Esophagus muscularis mucosa (tissue), 4 donors: ENCODE results near the gene SFSWAP. TPM values are rescaled to one million over a fixed set of nuclear protein-coding genes. Genes with fewer than 3 reads are reported as not detected.
"Not testable (repeated sequence)": the region's sequence is repeated elsewhere in the genome, so short reads cannot be mapped to it uniquely, and the experiment has no call there.

Experiments
- DNase-seq: peaks from one replicate; pipeline ENCODE4 v3.0.0-alpha.2; 2017; ENCODE audit errors: extremely low spot score
- H3K27ac ChIP-seq, 4 donors: fragments of 200-600 bp; sonication (generic); replicated peaks in 1 of 4; 1 replicate in 3 of 4; 2 replicates in 1 of 4; pipeline ENCODE4 v1.5.1; 2016 to 2019; ENCODE audit warnings: mild to moderate bottlenecking in 1 of 4
- H3K27me3 ChIP-seq, 4 donors: fragments of 200-600 bp; sonication (generic); one replicate each; pipeline versions ENCODE4 v1.5.1 to v1.6.0; 2016 to 2019
- H3K36me3 ChIP-seq, 4 donors: fragments of 200-600 bp; sonication (generic); one replicate each; pipeline ENCODE4 v1.5.1; 2016 to 2019
- H3K4me1 ChIP-seq, 4 donors: fragments of 200-600 bp; sonication (generic); one replicate each; pipeline ENCODE4 v1.5.1; 2016 to 2019
- H3K4me3 ChIP-seq, 4 donors: fragments of 200-600 bp; sonication (generic); 1 replicate in 2 of 4; 2 replicates in 2 of 4; pipeline ENCODE4 v1.5.1; 2016 to 2019; ENCODE audit warnings: mild to moderate bottlenecking in 4 of 4, moderate library complexity in 1 of 4
- H3K9me3 ChIP-seq, 4 donors: fragments of 200-600 bp; sonication (generic); 1 replicate in 3 of 4; 2 replicates in 1 of 4; pipeline ENCODE4 v1.5.1; 2016 to 2019
- CTCF ChIP-seq, 3 experiments: fragments of 200-600 bp in 2 of 3; fragments of 450-650 bp in 1 of 3; sonication (generic) in 2 of 3; IDR thresholded peaks; one replicate each; pipeline ENCODE4 v1.5.1; 2017 to 2019; ENCODE audit warnings: antibody characterized with exemption in 3 of 3, mild to moderate bottlenecking in 2 of 3, moderate library complexity in 1 of 3
- EP300 ChIP-seq: sonication (generic); formaldehyde crosslinking; IDR thresholded peaks from one replicate; pipeline ENCODE4 v1.6.1; 2017; ENCODE audit warnings: antibody characterized with exemption
- POLR2A ChIP-seq: fragments of 450-650 bp; IDR thresholded peaks from one replicate; pipeline ENCODE4 v1.6.1; 2017; ENCODE audit warnings: antibody characterized with exemption, moderate library complexity, mild to moderate bottlenecking, low read depth
- POLR2AphosphoS5 ChIP-seq, 2 donors: sonication (generic); formaldehyde crosslinking; IDR thresholded peaks; one replicate each; pipeline ENCODE4 v1.6.1; 2017; ENCODE audit warnings: antibody characterized with exemption in 2 of 2
- WGBS: methylation state at CpG from one replicate; pipeline ENCODE4 v1.1.5; 2018; 5-methylcytosine and 5-hydroxymethylcytosine counted together
- intact Hi-C: fragments of 100-400 bp; cut with DNase I; formaldehyde crosslinking; loops from one replicate; pipeline ENCODE4 v1.15.1; 2023
- total RNA-seq, 4 donors: library from RNA; depleted of rRNA; stranded (reverse); fragments of >200 nt; gene quantifications; one replicate each; pipeline versions ENCODE4 v1.1.0 to v1.2.1, GENCODE V29; 2016

Gene SFSWAP
- total RNA-seq, 4 donors from 2014 or later, result 21.7 to 28.2 (median 25.0) TPM

DNA sequence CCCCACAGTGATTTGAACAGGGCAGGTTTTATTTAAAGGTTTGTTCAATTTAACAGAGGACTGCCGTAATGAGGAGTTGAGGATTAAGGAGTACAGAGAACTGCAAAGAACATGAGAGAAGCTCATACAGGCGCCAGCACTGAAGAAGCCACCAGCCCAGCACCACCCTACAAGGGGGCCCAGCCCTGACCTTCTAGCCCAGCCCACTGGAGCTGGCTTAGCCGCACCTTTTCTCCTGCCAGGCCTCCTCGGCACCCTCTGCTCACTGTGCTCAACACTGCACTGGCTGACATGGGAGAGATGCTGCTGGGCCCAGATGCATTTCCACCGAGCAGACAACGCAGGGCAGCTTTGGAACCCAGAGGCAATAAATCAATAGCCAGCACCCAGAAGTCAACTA is 36.5 kb upstream of the SFSWAP start:
- Histone ChIP-seq H3K4me3 (no peak overlapping the region), H3K9me3 (peaks cover 0 to 14% (median 4%) of the 10 kb centered on the region in 4 donors), H3K27me3 (peaks cover 0 to 65% (median 2%) of the 10 kb centered on the region in 4 donors), H3K27ac (no peak overlapping the region), H3K4me1 (no peaks in the 10 kb centered on the region), H3K36me3 (no peaks in the 10 kb centered on the region)
- WGBS, result 83% methylated on average over 3 of the region's 6 CpGs
- TF ChIP-seq CTCF (IDR thresholded peaks at IDR 0.05), result no peak
- TF ChIP-seq POLR2AphosphoS5 (IDR thresholded peaks at IDR 0.05), result no peak
- TF ChIP-seq EP300, result no peak
- no peak for TF ChIP-seq POLR2A
- no peak for DNase-seq
- intact Hi-C loops, result no loop called here

DNA sequence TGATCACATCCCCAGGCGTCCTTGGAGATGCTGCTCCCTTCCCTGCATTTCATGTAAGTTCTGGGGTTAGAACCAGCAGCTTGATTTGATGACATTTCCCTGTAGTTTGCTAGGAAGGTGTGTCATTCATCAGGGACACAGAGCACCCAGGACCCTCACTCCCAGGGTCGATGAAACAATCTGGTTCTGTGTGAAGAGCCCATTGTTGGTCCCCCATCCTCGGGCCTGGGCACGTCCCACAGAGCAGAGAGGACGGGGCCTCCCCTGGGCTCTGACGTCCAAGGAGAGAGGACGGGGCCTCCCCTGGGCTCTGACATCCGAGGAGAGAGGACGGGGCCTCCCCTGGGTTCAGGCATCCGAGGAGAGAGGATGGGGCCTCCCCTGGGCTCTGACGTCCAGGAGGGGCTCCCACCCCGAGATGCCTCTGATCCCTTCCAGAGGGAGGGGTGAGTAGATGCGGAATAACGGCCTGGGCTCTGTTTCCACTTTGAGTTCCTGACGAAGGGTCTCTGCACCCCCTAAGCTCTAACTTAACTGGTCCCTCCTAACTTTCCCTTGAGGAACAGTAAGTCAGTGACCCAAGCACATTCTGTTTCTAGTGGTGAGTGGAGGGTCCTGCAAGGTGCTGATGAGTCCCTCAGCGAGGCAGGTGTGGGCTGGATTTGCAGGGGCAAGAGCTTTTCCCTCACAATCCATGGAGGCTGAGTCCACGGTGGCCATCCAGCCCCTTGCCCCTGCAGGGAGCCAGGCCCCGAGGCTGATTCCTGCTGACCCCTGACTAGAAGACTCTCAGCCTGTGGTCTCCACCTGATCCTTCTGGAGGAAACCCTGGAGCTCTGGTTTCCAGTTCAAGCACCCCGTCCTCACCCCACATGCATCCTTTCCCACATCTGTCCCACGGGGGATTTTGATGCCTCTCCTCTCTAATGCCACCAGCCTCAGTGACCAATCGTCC is 35.5 kb upstream of the SFSWAP start:
- intact Hi-C loops, result no loop called here
- no peak overlapping the region for H3K27ac ChIP-seq
- TF ChIP-seq POLR2AphosphoS5 (IDR thresholded peaks at IDR 0.05), result no peak
- no peak for TF ChIP-seq EP300
- no peak for TF ChIP-seq CTCF (IDR thresholded peaks at IDR 0.05)
- peaks cover 0 to 14% (median 4%) of the 10 kb centered on the region in 4 donors for H3K9me3 ChIP-seq
- no peak overlapping the region for H3K4me3 ChIP-seq
- DNase-seq, result no peak
- no peaks in the 10 kb centered on the region for H3K36me3 ChIP-seq
- no peaks in the 10 kb centered on the region for H3K4me1 ChIP-seq
- peaks cover 0 to 61% (median 2%) of the 10 kb centered on the region in 4 donors for H3K27me3 ChIP-seq
- 85% methylated on average over 14 of the region's 21 CpGs for WGBS

DNA sequence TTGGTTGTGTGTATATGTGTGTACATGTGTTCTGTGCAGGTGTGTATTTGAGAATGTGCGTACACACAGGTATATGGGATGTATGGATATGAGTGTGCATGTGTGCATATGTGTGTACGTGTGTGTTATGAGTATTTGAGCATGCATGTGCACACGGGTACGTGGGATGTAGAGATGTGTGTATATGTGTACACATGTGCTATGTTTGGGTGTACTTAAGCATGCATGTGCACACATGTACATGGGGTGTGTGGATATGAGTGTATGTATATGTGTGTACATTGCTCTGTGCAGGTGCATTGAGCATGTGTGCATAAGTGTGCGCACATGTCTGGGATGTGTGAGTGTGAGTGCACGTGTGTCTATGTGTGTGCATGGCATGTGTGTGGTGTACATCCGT is 34.3 kb upstream of the SFSWAP start:
- no peak for DNase-seq
- intact Hi-C loops, result no loop called here
- no peak overlapping the region for H3K4me3 ChIP-seq
- no peaks in the 10 kb centered on the region for H3K4me1 ChIP-seq
- no peak overlapping the region for H3K27ac ChIP-seq
- peaks cover 0 to 14% (median 4%) of the 10 kb centered on the region in 4 donors for H3K9me3 ChIP-seq
- no peak for TF ChIP-seq POLR2AphosphoS5 (IDR thresholded peaks at IDR 0.05)
- WGBS, result 86% methylated on average over 7 of the region's 7 CpGs
- peaks cover 0 to 52% (median 2%) of the 10 kb centered on the region in 4 donors for H3K27me3 ChIP-seq
- H3K36me3 ChIP-seq, result no peaks in the 10 kb centered on the region

DNA sequence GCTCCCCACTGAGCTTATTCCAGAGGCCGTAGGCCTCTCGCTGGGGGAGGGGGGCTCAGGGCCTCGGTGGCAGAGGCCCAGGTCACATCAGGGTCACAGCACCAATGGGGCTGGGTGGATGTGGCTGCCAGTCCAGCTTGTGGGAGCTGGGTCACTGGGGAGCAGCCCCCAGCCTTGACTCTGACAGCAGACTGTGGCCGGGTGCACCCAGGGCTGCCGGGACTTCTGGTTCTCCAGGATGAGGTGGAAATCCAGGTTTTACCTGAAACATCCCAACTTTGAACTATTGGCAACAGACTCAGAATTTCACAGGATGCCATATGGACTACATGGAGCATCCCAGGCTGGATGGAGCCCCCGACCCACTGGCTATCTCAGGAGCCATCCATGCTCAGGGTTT is 33.8 kb upstream of the SFSWAP start:
- intact Hi-C loops, H3K36me3 ChIP-seq, H3K27ac ChIP-seq, DNase-seq, H3K4me1 ChIP-seq, H3K4me3 ChIP-seq: not testable (repeated sequence)
- peaks cover 0 to 52% (median 2%) of the 10 kb centered on the region in 4 donors for H3K27me3 ChIP-seq
- 62% methylated on average over 5 of the region's 6 CpGs for WGBS
- H3K9me3 ChIP-seq, result peaks cover 0 to 14% (median 4%) of the 10 kb centered on the region in 4 donors

DNA sequence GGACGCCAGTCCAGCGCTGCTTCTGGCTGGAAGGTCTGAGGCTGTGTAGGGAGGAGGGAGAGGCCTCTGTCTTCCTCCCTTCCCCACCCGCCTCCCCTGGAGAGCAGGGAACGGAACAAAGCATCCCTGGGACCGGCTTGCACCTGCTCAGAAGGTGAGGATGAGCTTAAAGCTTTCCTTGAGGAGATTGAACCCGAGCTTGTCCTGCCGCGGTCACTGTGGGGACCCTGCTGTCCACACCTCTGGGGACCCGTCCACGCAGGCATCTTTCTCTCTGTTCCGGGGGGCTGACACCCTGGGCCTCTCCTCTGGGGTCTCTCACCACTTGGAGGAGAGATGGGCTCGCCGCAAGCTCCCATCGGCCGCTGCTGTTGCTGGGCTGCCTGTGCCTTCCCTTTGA is 33.2 kb upstream of the SFSWAP start:
- Histone ChIP-seq H3K27me3 (peaks cover 0 to 52% (median 5%) of the 10 kb centered on the region in 4 donors), H3K4me3 (no peak overlapping the region), H3K27ac (no peak overlapping the region), H3K4me1 (no peaks in the 10 kb centered on the region), H3K9me3 (peaks cover 0 to 14% (median 4%) of the 10 kb centered on the region in 4 donors), H3K36me3 (no peaks in the 10 kb centered on the region)
- intact Hi-C loops, result no loop called here
- TF ChIP-seq EP300 (no peak), POLR2AphosphoS5 (IDR thresholded peaks at IDR 0.05) (no peak), POLR2A (no peak), CTCF (IDR thresholded peaks at IDR 0.05) (no peak)
- 91% methylated on average over 13 of the region's 15 CpGs for WGBS
- DNase-seq, result no peak

- H3K36me3 ChIP-seq, H3K4me1 ChIP-seq, DNase-seq, intact Hi-C loops, H3K27ac ChIP-seq, H3K4me3 ChIP-seq: not testable (repeated sequence)
- Histone ChIP-seq H3K9me3 (peaks cover 0 to 14% (median 4%) of the 10 kb centered on the region in 4 donors), H3K27me3 (peaks cover 0 to 52% (median 5%) of the 10 kb centered on the region in 4 donors)
- WGBS, result 85% methylated on average over 10 of the region's 29 CpGs
Measured at GRCh38 chr12:131678389-131679181, 32.3 kb upstream of the SFSWAP start.

- Histone ChIP-seq H3K27me3 (peaks cover 0 to 57% (median 5%) of the 10 kb centered on the region in 4 donors), H3K9me3 (peaks cover 0 to 13% (median 3%) of the 10 kb centered on the region in 4 donors)
- H3K36me3 ChIP-seq, H3K4me3 ChIP-seq, DNase-seq, H3K4me1 ChIP-seq, intact Hi-C loops, H3K27ac ChIP-seq: not testable (repeated sequence)
- WGBS, result 83% methylated on average over 4 of the region's 16 CpGs
Measured at GRCh38 chr12:131679186-131679585, 31.7 kb upstream of the SFSWAP start.

DNA sequence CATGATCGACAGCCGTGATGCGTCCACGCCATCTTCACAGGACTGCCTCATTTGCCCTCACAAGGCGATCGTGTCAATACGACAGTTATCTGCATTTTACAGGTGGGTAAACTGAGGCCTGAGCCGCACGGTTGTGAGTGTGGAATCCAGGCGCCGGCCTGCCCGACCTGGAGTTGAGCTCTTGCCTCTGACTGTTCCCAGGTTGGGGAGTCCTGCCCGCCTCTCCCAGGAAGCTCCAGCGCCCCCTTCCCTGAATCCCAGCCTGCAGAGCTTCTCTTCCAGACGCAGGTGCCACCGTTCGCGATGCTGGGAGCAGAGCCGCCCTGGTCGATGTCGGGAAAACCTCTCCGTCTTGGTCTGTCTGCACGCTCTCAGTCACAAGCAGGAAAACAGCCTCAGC is 31.1 kb upstream of the SFSWAP start:
- DNase-seq, H3K36me3 ChIP-seq, intact Hi-C loops, H3K9me3 ChIP-seq, H3K4me1 ChIP-seq, H3K4me3 ChIP-seq, H3K27ac ChIP-seq: not testable (repeated sequence)
- WGBS, result no CpG with 5 or more reads among the region's 23 CpGs
- peaks cover 0 to 57% (median 5%) of the 10 kb centered on the region in 4 donors for H3K27me3 ChIP-seq
